SK-N-SH treated with all-trans-retinoic acid at 6 μM for 48 hours (cell line): Measurements from ENCODE around the gene ZNF195.

Experiments used
- ATAC-seq: fragments of 200-7000 bp; cut with Tn5 transposase; 3 replicates; pipeline ENCODE4 v1.9.1; 2020; ENCODE audit warnings: mild to moderate bottlenecking, moderate library complexity
- ARNTL ChIP-seq: fragments of 450-650 bp; formaldehyde crosslinking; IDR thresholded peaks from 2 replicates; pipeline ENCODE4 v1.5.0; 2020; ENCODE audit warnings: low read depth, mild to moderate bottlenecking, moderate library complexity, borderline replicate concordance
- BACH2 ChIP-seq: fragments of 250-450 bp; sonication (Bioruptor Pico); IDR thresholded peaks from 2 replicates; pipeline ENCODE4 v1.9.0; 2021; ENCODE audit warnings: mild to moderate bottlenecking, borderline replicate concordance
- CREB5 ChIP-seq: fragments of 250-450 bp; sonication (Bioruptor Pico); IDR thresholded peaks from 2 replicates; pipeline ENCODE4 v1.5.1; 2020; ENCODE audit warnings: low read depth, mild to moderate bottlenecking, moderate library complexity
- CSDC2 ChIP-seq: fragments of 250-450 bp; sonication (Bioruptor Pico); IDR thresholded peaks from 2 replicates; pipeline ENCODE4 v1.5.0; 2020; ENCODE audit warnings: mild to moderate bottlenecking, moderate library complexity
- CSRNP3 ChIP-seq: fragments of 250-450 bp; sonication (Bioruptor Pico); IDR thresholded peaks from 2 replicates; pipeline ENCODE4 v1.5.1; 2021; ENCODE audit warnings: mild to moderate bottlenecking, moderate library complexity
- ESRRG ChIP-seq: fragments of 250-450 bp; sonication (Bioruptor Pico); IDR thresholded peaks from 2 replicates; pipeline ENCODE4 v1.6.1; 2021; ENCODE audit warnings: mild to moderate bottlenecking
- GLIS3 ChIP-seq: fragments of 250-450 bp; sonication (Bioruptor Pico); IDR thresholded peaks from 2 replicates; pipeline ENCODE4 v1.5.0; 2020; ENCODE audit warnings: mild to moderate bottlenecking, moderate library complexity
- ISL1 ChIP-seq: fragments of 250-450 bp; sonication (Bioruptor Pico); IDR thresholded peaks from 2 replicates; pipeline ENCODE4 v2.1.2; 2022; ENCODE audit warnings: mild to moderate bottlenecking, moderate library complexity
- OSR1 ChIP-seq: fragments of 250-450 bp; sonication (Bioruptor Pico); IDR thresholded peaks from 2 replicates; pipeline ENCODE4 v1.8.0; 2022; ENCODE audit warnings: moderate library complexity, mild to moderate bottlenecking, inconsistent platforms
- POU6F1 ChIP-seq: fragments of 250-450 bp; sonication (Bioruptor Pico); IDR thresholded peaks from 2 replicates; pipeline ENCODE4 v1.8.0; 2021; ENCODE audit warnings: low read depth, mild to moderate bottlenecking, moderate library complexity, borderline replicate concordance
- PPARA ChIP-seq: fragments of 250-450 bp; sonication (Bioruptor Pico); IDR thresholded peaks from 2 replicates; pipeline ENCODE4 v1.5.0; 2020; ENCODE audit warnings: mild to moderate bottlenecking, borderline replicate concordance
- RARB ChIP-seq: fragments of 250-450 bp; sonication (Bioruptor Pico); IDR thresholded peaks from 2 replicates; pipeline ENCODE4 v1.8.0; 2021; ENCODE audit warnings: mild to moderate bottlenecking, moderate library complexity
- SNAI2 ChIP-seq: fragments of 250-450 bp; sonication (Bioruptor Pico); IDR thresholded peaks from 2 replicates; pipeline ENCODE4 v1.5.0; 2020; ENCODE audit warnings: mild to moderate bottlenecking, moderate library complexity
- TCF4 ChIP-seq: fragments of 250-450 bp; sonication (Bioruptor Pico); IDR thresholded peaks from 2 replicates; pipeline ENCODE4 v1.8.0; 2021; ENCODE audit warnings: mild to moderate bottlenecking, moderate library complexity, borderline replicate concordance
- TOX ChIP-seq: fragments of 250-450 bp; sonication (Bioruptor Pico); IDR thresholded peaks from 2 replicates; pipeline ENCODE4 v1.8.0; 2021; ENCODE audit warnings: mild to moderate bottlenecking, moderate library complexity, borderline replicate concordance
- TSHZ2 ChIP-seq: fragments of 250-450 bp; sonication (Bioruptor Pico); IDR thresholded peaks from 2 replicates; pipeline ENCODE4 v1.5.0; 2020; ENCODE audit warnings: mild to moderate bottlenecking, moderate library complexity
- ZC3H10 ChIP-seq: fragments of 250-450 bp; sonication (Bioruptor Pico); IDR thresholded peaks from 2 replicates; pipeline ENCODE4 v1.5.1; 2021; ENCODE audit warnings: mild to moderate bottlenecking, moderate library complexity
- ZFP3 ChIP-seq: fragments of 250-450 bp; sonication (Bioruptor Pico); IDR thresholded peaks from 2 replicates; pipeline ENCODE4 v1.5.0; 2020; ENCODE audit warnings: mild to moderate bottlenecking, moderate library complexity
- ZFP30 ChIP-seq: fragments of 450-650 bp; formaldehyde crosslinking; IDR thresholded peaks from 2 replicates; pipeline ENCODE4 v1.5.0; 2022; ENCODE audit warnings: mild to moderate bottlenecking, moderate library complexity
- ZNF565 ChIP-seq: fragments of 450-650 bp; formaldehyde crosslinking; conservative IDR thresholded peaks from 2 replicates; pipeline ENCODE4 v1.5.0; 2020; ENCODE audit warnings: low read depth, mild to moderate bottlenecking, moderate library complexity
- ZNF70 ChIP-seq: fragments of 450-650 bp; formaldehyde crosslinking; IDR thresholded peaks from 2 replicates; pipeline ENCODE4 v1.5.0; 2020; ENCODE audit warnings: mild to moderate bottlenecking, moderate library complexity
- ZNF8 ChIP-seq: fragments of 450-650 bp; formaldehyde crosslinking; IDR thresholded peaks from 2 replicates; pipeline ENCODE4 v1.5.0; 2020; ENCODE audit warnings: mild to moderate bottlenecking, moderate library complexity

The ZNF195 gene

GRCh38 chr11:3380706-3381545, 2.0 kb upstream of the ZNF195 start:
- no peak for ATAC-seq
- TF ChIP-seq ZFP3 (CRISPR knock-in tag): no peak
- TF ChIP-seq ZNF565 (CRISPR knock-in tag): no peak
- TF ChIP-seq GLIS3 (CRISPR knock-in tag): no peak
- TF ChIP-seq PPARA (CRISPR knock-in tag): no peak
- TF ChIP-seq SNAI2 (CRISPR knock-in tag): no peak
- no peak for TF ChIP-seq ARNTL
- TF ChIP-seq CSRNP3 (CRISPR knock-in tag): no peak
- no peak for TF ChIP-seq CREB5 (CRISPR knock-in tag)
- TF ChIP-seq RARB (CRISPR knock-in tag): no peak
- TF ChIP-seq ZNF70 (CRISPR knock-in tag): no peak
- TF ChIP-seq BACH2: no peak
- no peak for TF ChIP-seq TSHZ2 (CRISPR knock-in tag)
- TF ChIP-seq TOX (CRISPR knock-in tag): no peak
- no peak for TF ChIP-seq CSDC2
- no peak for TF ChIP-seq ZC3H10 (CRISPR knock-in tag)

GRCh38 chr11:3375552-3375951, 3.4 kb downstream of the ZNF195 start:
- peak; percentile 50 for ATAC-seq
- TF ChIP-seq TCF4 (peak; percentile 91), ZFP3 (CRISPR knock-in tag) (no peak), ARNTL (no peak), ISL1 (peak; percentile 26), ZFP30 (no peak), SNAI2 (CRISPR knock-in tag) (no peak), TSHZ2 (CRISPR knock-in tag) (peak; percentile 78), GLIS3 (CRISPR knock-in tag) (no peak)

- no peak for ATAC-seq
- TF ChIP-seq ZFP30 (no peak), OSR1 (no peak), RARB (CRISPR knock-in tag) (no peak), PPARA (CRISPR knock-in tag) (no peak), TCF4 (no peak), ZFP3 (CRISPR knock-in tag) (no peak), GLIS3 (CRISPR knock-in tag) (no peak), ESRRG (no peak), POU6F1 (CRISPR knock-in tag) (no peak), ZNF8 (no peak), CREB5 (CRISPR knock-in tag) (no peak)
These were observed 8.6 kb downstream of the ZNF195 start for GRCh38 chr11:3370311-3370870.
